H9 (cell line): ENCODE results near the gene OMD. TPM values are rescaled to one million over a fixed set of nuclear protein-coding genes. Genes with fewer than 3 reads are reported as not detected.

ENCODE experiments used
- DNase-seq: peaks from one replicate; pipeline ENCODE4 v3.0.0-alpha.2; 2017
- H2AFZ ChIP-seq: one replicate; pipeline ENCODE4 v1.6.1; 2013; ENCODE audit warnings: mild to moderate bottlenecking, low read length, control low read depth, moderate library complexity
- H2AK5ac ChIP-seq: 2 replicates; pipeline ENCODE4 v1.6.1; 2013; ENCODE audit warnings: low read length, control low read depth, mixed read lengths; ENCODE audit not compliant: insufficient read length
- H2BK120ac ChIP-seq: one replicate; pipeline ENCODE4 v1.6.1; 2013; ENCODE audit warnings: low read depth, mild to moderate bottlenecking, low read length, control low read depth, inconsistent platforms; ENCODE audit not compliant: poor library complexity, severe bottlenecking
- H2BK12ac ChIP-seq: 2 replicates; pipeline ENCODE4 v1.6.1; 2013; ENCODE audit warnings: low read length, control low read depth, mixed read lengths, low read depth; ENCODE audit not compliant: insufficient read length
- H2BK15ac ChIP-seq: 2 replicates; pipeline ENCODE4 v1.6.1; 2013; ENCODE audit warnings: low read depth, low read length, control low read depth
- H2BK20ac ChIP-seq: one replicate; pipeline ENCODE4 v1.6.1; 2013; ENCODE audit warnings: low read depth, mild to moderate bottlenecking, low read length, control low read depth, inconsistent platforms; ENCODE audit not compliant: poor library complexity, severe bottlenecking
- H2BK5ac ChIP-seq: 2 replicates; pipeline ENCODE4 v1.6.1; 2013; ENCODE audit warnings: low read length, control low read depth, mixed read lengths; ENCODE audit not compliant: insufficient read length
- H3K14ac ChIP-seq: 2 replicates; pipeline ENCODE4 v1.6.1; 2013; ENCODE audit warnings: low read length, control low read depth; ENCODE audit not compliant: insufficient read depth
- H3K18ac ChIP-seq: 2 replicates; pipeline ENCODE4 v1.6.1; 2013; ENCODE audit warnings: low read depth, mild to moderate bottlenecking, mixed read lengths, low read length, control low read depth; ENCODE audit not compliant: insufficient read length
- H3K23ac ChIP-seq: 2 replicates; pipeline ENCODE4 v1.6.1; 2013; ENCODE audit warnings: low read length, control low read depth, mixed read lengths, low read depth; ENCODE audit not compliant: insufficient read length
- H3K23me2 ChIP-seq: 2 replicates; pipeline ENCODE4 v1.6.1; 2013; ENCODE audit warnings: low read depth, mild to moderate bottlenecking, mixed read lengths, low read length, control low read depth; ENCODE audit not compliant: insufficient read length, poor library complexity, severe bottlenecking
- H3K27ac ChIP-seq: 2 replicates; pipeline ENCODE4 v1.5.1; 2013; ENCODE audit warnings: low read length, control low read depth, mixed read lengths, low read depth; ENCODE audit not compliant: insufficient read length
- H3K27me3 ChIP-seq: 2 replicates; pipeline ENCODE4 v1.6.1; 2013; ENCODE audit warnings: low read length, control low read depth, inconsistent platforms; ENCODE audit not compliant: insufficient read depth
- H3K4ac ChIP-seq: 2 replicates; pipeline ENCODE4 v1.6.1; 2013; ENCODE audit warnings: low read depth, mild to moderate bottlenecking, control low read depth, inconsistent platforms, low read length, moderate library complexity
- H3K4me1 ChIP-seq: 2 replicates; pipeline ENCODE4 v1.6.1; 2013; ENCODE audit warnings: low read length, control low read depth, inconsistent platforms; ENCODE audit not compliant: insufficient read depth
- H3K4me2 ChIP-seq: 2 replicates; pipeline ENCODE4 v1.6.1; 2013; ENCODE audit warnings: low read length, control low read depth, mixed read lengths; ENCODE audit not compliant: insufficient read length, insufficient read depth
- H3K56ac ChIP-seq: 2 replicates; pipeline ENCODE4 v1.6.1; 2013; ENCODE audit warnings: low read depth, mild to moderate bottlenecking, mixed read lengths, low read length, control low read depth; ENCODE audit not compliant: insufficient read length
- H3K79me1 ChIP-seq: 2 replicates; pipeline ENCODE4 v1.6.1; 2013; ENCODE audit warnings: low read depth, mild to moderate bottlenecking, moderate library complexity, low read length, control low read depth, inconsistent platforms; ENCODE audit not compliant: insufficient read depth, poor library complexity, severe bottlenecking
- H3K79me2 ChIP-seq: 2 replicates; pipeline ENCODE4 v1.6.1; 2013; ENCODE audit warnings: low read length, control low read depth, inconsistent platforms; ENCODE audit not compliant: insufficient read depth
- H3K9ac ChIP-seq: 2 replicates; pipeline ENCODE4 v1.6.1; 2013; ENCODE audit warnings: low read length, control low read depth, mixed read lengths; ENCODE audit not compliant: insufficient read length; ENCODE audit errors: extremely low read depth
- H3K9me3 ChIP-seq: one replicate; pipeline ENCODE4 v1.6.1; 2013; ENCODE audit warnings: low read depth, low read length, inconsistent platforms; ENCODE audit not compliant: control insufficient read depth
- H3T11ph ChIP-seq: one replicate; pipeline ENCODE4 v1.6.1; 2013; ENCODE audit warnings: mild to moderate bottlenecking, low read length, control low read depth, inconsistent platforms
- H4K20me1 ChIP-seq: one replicate; pipeline ENCODE4 v1.6.1; 2013; ENCODE audit not compliant: control insufficient read depth, insufficient read length, insufficient read depth
- H4K5ac ChIP-seq: 2 replicates; pipeline ENCODE4 v1.6.1; 2013; ENCODE audit warnings: low read depth, mild to moderate bottlenecking, mixed read lengths, low read length, control low read depth; ENCODE audit not compliant: insufficient read length
- H4K8ac ChIP-seq: replicated peaks from 2 replicates; pipeline ENCODE4 v1.6.1; 2013; ENCODE audit warnings: low read length, control low read depth, mixed read lengths, low read depth; ENCODE audit not compliant: insufficient read length
- H4K91ac ChIP-seq: 2 replicates; pipeline ENCODE4 v1.6.1; 2013; ENCODE audit warnings: low read depth, mild to moderate bottlenecking, moderate library complexity, mixed read lengths, low read length, control low read depth; ENCODE audit not compliant: insufficient read length
- H3K27ac Mint-ChIP-seq, 3 experiments: 2 replicates in 2 of 3; 3 replicates in 1 of 3; pipeline ENCODE4 v1.8.0; 2020 to 2021; ENCODE audit warnings: mixed read lengths in 3 of 3, mild to moderate bottlenecking in 1 of 3, moderate library complexity in 1 of 3
- H3K27me3 Mint-ChIP-seq: 2 replicates; pipeline ENCODE4 v1.8.0; 2021; ENCODE audit warnings: low read depth, mild to moderate bottlenecking, moderate library complexity, mixed read lengths
- H3K36me3 Mint-ChIP-seq, 3 experiments: 2 replicates in 2 of 3; 3 replicates in 1 of 3; pipeline ENCODE4 v1.8.0; 2020 to 2021; ENCODE audit warnings: low read depth in 3 of 3, mixed read lengths in 3 of 3; ENCODE audit not compliant: insufficient read depth in 1 of 3
- H3K4me1 Mint-ChIP-seq, 2 experiments: 2 replicates each; pipeline ENCODE4 v1.8.0; 2020; ENCODE audit warnings: mixed read lengths in 2 of 2
- H3K4me3 Mint-ChIP-seq, 2 experiments: 2 replicates in 1 of 2; 3 replicates in 1 of 2; pipeline ENCODE4 v1.8.0; 2020 to 2021; ENCODE audit warnings: mild to moderate bottlenecking in 2 of 2, mixed read lengths in 2 of 2, moderate library complexity in 1 of 2
- H3K9me3 Mint-ChIP-seq, 2 experiments: 2 replicates in 1 of 2; 3 replicates in 1 of 2; pipeline ENCODE4 v1.8.0; 2020; ENCODE audit warnings: mild to moderate bottlenecking in 2 of 2, mixed read lengths in 2 of 2, moderate library complexity in 1 of 2
- WGBS: extraction: QIAGEN DNeasy Blood & Tissue Kit; methylation state at CpG from one replicate; pipeline ENCODE4 v1.1.7; 2013; ENCODE audit warnings: missing lambda C conversion rate, low lambda C conversion rate, mixed read lengths; ENCODE audit not compliant: insufficient read length; ENCODE audit errors: extremely low coverage; 5-methylcytosine and 5-hydroxymethylcytosine counted together
- total RNA-seq: library from RNA; stranded (reverse); gene quantifications from 2 replicates; pipeline ENCODE4 v1.2.1, GENCODE V29; 2021
- TF ChIP-seq, protein P1 (sequence below): fragments of 200-600 bp; sonication (generic); conservative IDR thresholded peaks from 3 replicates; pipeline ENCODE4 v1.8.0; 2021; ENCODE audit warnings: antibody characterized with exemption, mild to moderate bottlenecking

The OMD gene
- total RNA-seq, 1 experiment from 2014 or later, result not detected

DNA sequence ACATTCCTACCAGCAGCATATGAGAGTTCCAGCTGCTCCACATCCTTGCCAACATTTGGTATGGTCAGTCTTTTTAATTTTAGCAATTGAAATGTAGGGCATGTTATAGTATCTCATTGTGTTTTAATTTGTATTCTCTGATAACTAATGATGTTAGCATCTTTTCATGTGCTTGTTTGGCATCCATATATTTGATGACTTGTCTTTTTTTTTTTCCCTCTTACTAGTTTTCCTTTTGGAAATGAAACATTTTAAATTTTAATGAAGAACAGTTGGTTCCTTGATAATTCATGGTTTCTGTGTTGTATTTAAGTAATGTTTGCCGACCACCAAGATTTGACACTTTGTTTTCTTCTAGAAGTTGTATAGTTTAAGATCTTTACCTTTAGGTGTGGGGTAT lies 28.7 kb downstream of the OMD start:
- peaks cover 7% of the 10 kb centered on the region in 2 experiments; a peak in 3 of 5 replicates for H3K9me3 Mint-ChIP-seq
- WGBS, result no CpG with 5 or more reads among the region's 1 CpG

More for the DNA sequence above, 28.7 kb downstream of the OMD start:
- Mint-ChIP-seq H3K4me3 (no peak overlapping the region), H3K4me1 (no peaks in the 10 kb centered on the region), H3K36me3 (no peaks in the 10 kb centered on the region; a peak in 1 of 7 replicates), H3K27me3 (no peaks in the 10 kb centered on the region), H3K27ac (no peak overlapping the region)
- no peak overlapping the region for H2BK5ac ChIP-seq
- no peak overlapping the region for H2BK12ac ChIP-seq
- H3K9me3 ChIP-seq, result no peaks in the 10 kb centered on the region
- H3K56ac ChIP-seq, result no peak overlapping the region
- no peak overlapping the region for H3T11ph ChIP-seq
- H4K91ac ChIP-seq, result no peak overlapping the region
- H3K23ac ChIP-seq, result no peak overlapping the region
- H4K20me1 ChIP-seq, result no peaks in the 10 kb centered on the region
- TF ChIP-seq, protein P1, sequence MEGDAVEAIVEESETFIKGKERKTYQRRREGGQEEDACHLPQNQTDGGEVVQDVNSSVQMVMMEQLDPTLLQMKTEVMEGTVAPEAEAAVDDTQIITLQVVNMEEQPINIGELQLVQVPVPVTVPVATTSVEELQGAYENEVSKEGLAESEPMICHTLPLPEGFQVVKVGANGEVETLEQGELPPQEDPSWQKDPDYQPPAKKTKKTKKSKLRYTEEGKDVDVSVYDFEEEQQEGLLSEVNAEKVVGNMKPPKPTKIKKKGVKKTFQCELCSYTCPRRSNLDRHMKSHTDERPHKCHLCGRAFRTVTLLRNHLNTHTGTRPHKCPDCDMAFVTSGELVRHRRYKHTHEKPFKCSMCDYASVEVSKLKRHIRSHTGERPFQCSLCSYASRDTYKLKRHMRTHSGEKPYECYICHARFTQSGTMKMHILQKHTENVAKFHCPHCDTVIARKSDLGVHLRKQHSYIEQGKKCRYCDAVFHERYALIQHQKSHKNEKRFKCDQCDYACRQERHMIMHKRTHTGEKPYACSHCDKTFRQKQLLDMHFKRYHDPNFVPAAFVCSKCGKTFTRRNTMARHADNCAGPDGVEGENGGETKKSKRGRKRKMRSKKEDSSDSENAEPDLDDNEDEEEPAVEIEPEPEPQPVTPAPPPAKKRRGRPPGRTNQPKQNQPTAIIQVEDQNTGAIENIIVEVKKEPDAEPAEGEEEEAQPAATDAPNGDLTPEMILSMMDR, result no peak
- no peaks in the 10 kb centered on the region for H3K79me2 ChIP-seq
- no peak overlapping the region for H2BK15ac ChIP-seq
- H3K27me3 ChIP-seq, result no peaks in the 10 kb centered on the region
- H3K4me1 ChIP-seq, result no peaks in the 10 kb centered on the region
- H3K23me2 ChIP-seq, result no peaks in the 10 kb centered on the region
- no peak for DNase-seq
- H3K79me1 ChIP-seq, result no peaks in the 10 kb centered on the region
- no peak overlapping the region for H3K4ac ChIP-seq
- no peak overlapping the region for H3K14ac ChIP-seq
- no peak overlapping the region for H3K9ac ChIP-seq
- H2AFZ ChIP-seq, result no peak overlapping the region
- H3K18ac ChIP-seq, result no peak overlapping the region
- H4K5ac ChIP-seq, result no peak overlapping the region
- H3K4me2 ChIP-seq, result no peak overlapping the region
- no peak overlapping the region for H2AK5ac ChIP-seq
- no peak overlapping the region for H3K27ac ChIP-seq
- H2BK120ac ChIP-seq, result no peak overlapping the region
- H4K8ac ChIP-seq, result no peak overlapping the region
- H2BK20ac ChIP-seq, result no peak overlapping the region
